Hippocampal formation (tissue), 2 donors: ENCODE data around the gene SLC19A2.
"Not testable (repeated sequence)": the region's sequence is repeated elsewhere in the genome, so short reads cannot be mapped to it uniquely, and the experiment has no call there.

Experiments
- DNase-seq, 2 donors: peaks; one replicate each; lab custom pipeline; 2025; lab: John Stamatoyannopoulos, UW

Gene SLC19A2

DNA sequence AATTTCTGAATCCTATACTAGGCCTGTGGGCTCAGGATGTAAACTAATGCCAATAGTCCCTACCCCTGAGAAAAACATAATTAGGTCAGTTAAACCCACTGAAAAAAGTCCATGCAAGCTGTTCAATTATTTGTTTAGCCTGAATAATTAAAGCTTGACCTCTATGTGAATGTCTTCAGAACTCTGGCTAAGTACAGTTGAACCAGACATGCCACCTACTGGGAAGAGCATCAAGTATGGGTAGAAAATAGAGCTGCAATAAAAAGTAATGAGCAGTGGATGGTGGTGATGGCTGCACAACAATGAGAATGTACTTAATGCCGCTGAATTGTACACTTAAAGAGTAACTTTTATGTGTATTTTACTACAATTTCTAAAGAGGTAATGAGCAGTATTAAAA lies 23.6 kb upstream of the SLC19A2 start:
- no peak for DNase-seq

DNA sequence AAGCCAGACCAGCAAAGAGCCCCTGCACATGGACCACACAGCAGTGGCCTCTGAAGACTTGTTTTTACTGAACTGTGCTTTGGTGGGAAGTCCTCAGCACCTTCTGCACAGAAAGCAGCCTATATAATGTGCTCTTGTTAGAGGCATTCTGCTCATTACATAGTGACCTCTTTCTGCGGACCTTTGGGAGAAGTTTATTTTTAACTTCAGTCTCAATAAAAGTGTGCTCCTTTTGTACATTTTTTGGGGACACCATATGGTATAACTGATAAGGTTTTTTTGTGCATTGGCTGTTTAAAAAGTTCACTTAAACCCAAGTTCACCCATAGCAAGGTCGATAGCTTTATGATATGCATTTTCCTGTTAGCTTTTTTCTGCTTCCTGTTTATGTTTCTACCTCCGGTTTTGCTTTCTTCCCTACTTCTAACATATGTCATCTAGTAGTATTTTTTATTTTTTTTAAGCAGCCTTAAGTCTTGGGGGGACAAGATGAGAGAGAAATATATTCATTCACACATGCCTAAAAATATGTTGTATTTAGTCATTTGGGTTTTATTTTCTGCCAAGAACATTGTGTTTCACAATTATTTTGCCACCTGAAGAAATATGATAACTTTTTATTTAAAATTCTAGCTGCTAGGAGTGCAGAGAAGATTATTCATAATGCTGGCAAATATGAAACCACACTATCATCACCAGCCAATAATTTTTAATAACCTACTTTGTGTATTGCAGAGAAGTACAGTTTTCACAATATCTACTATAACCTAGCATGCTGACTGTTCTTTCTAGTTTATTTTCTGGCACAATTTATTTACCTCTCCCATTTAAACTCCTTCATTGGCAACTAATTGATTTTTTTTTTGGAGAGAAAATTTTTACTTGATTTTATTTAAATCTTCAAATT lies 22.9 kb upstream of the SLC19A2 start:
- no peak for DNase-seq

DNA sequence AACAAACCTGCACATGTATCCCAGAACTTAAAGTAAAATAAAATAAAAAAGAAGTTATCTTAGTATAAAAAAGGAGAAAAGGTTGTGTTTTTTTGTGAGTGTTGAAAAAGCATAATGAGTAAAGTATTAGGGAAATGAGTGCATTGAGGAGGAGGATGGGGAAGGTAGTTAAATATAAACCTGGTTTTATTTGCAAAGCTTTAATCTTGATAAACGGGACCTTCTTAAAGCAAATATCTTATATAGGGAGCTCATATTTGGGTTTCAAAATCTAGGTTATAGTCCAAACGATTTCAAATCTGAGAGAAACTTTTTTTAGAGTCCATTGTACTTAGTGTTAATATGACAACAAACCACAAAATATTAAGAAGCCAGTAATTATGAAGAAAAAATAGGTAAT lies 21.7 kb upstream of the SLC19A2 start:
- DNase-seq, result no peak

DNA sequence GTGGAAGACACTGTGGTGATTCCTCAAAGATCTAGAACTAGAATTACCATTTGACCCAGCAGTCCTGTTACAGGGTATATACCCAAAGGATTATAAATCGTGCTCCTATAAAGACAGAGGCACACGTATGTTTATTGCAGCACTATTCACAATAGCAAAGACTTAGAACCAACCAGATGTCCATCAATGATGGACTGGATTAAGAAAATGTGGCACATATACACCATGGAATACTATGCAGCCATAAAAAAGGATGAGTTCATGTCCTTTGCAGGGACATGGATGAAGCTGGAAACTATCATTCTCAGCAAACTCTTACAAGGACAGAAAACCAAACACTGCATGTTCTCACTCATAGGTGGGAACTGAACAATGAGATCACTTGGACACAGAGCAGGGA lies 17.9 kb upstream of the SLC19A2 start:
- not testable (repeated sequence) for DNase-seq

DNA sequence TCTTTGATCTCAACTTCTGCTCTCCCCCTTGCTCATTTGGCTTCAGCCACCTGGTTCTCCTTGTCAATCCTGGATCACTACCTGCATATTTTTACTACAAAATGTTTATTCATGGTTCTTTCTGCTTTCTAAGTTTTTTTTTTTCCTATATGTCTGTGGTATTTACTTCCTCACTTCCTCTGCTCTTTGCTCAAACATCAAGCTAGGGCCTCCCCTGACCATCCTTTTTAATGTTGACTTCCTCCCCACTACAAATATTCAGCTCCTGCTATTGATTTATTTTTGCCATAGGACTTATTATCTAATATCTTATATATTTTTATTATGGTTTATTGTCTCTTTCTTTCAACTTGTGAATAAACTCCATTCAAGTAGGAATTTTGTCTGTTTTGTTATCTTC lies 14.1 kb upstream of the SLC19A2 start:
- no peak for DNase-seq

DNA sequence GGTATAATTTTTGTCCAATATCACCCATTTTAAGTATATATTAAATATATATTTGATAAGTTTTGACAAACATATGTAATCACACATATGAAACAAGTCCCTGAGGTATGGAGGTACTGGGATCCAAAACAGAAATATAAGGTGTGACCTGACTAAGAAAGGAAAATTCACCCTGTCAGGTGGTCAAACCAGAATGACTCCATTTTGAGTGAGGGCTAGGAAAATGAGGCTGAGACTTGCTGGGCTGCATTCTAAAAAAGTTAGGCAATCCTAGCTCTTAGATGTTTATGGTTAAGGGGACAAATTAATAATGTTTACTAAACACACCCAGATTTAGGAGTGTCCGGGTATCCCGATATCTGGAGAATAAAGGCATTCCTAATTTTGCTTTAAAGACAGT lies 11.6 kb upstream of the SLC19A2 start:
- no peak for DNase-seq

DNA sequence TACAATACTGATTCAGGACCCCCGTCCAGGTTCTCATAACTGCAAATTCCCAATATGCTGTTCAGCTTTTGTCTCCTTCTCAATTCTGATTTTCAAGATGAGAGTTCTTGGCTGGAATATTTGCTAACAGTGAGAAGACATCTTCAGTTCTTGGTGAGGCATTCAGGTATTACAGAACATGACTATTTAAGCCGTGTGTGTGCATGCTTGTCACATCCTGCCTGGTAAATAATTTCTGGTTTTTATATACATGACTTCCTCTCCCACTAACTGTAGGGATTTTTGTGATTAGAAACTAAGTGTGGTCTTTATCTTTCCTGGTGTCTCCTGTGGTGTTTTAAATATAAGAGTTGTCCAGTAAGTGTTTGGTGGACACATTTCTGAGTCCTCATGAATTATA lies 10.2 kb upstream of the SLC19A2 start:
- DNase-seq, result no peak

DNA sequence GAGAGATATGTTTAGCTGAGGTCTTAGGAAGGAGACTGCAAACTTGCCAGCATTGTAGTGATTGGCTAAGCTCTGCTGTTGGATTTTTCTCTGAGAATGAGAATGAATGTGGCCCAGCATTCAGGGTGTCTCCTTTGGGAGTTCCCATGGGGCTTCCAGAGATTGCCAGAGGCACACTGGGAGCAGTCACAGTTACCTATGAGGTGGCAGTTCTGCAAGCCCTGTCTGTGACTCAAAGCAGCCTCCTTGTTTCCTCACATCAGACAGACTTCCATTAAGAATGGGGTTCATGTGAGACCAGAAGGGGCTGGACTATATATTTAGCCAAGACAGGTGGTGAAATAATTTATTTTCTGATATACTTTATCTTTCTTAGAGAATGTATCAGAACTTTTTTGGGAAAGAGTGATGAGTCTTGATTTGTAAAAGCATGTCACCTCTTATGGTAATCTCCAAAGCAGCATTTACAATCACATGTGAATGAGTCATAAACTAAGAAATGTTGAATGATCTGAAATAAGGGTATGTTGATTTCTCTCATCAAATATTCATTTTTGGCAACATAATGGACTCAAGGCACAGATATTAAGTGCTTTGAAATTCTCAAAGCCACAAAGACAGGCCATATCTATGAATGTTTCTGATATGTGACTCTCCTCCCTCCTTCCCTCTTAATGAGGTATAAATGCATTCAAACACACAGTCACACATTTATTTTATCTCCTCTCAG lies 9.5 kb upstream of the SLC19A2 start:
- DNase-seq, result no peak

DNA sequence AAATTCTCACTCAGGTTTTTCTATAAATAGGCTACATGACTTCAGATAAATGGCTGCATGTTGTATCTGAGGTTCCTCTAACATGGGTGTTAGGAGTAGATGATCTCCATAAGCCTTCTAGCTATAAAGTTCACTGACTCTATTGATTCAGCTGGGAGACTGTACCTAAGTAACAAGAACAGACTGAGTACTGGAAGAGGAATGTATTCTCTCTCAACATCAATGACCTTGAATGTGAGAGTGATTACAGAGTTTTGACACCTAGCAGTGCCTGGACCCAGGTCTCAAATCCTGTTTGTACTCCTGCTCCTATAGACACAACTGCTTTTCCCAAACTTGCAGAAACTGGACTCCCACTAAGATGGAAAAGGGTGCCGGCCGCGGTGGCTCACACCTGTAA lies 8.6 kb upstream of the SLC19A2 start:
- no peak for DNase-seq

DNA sequence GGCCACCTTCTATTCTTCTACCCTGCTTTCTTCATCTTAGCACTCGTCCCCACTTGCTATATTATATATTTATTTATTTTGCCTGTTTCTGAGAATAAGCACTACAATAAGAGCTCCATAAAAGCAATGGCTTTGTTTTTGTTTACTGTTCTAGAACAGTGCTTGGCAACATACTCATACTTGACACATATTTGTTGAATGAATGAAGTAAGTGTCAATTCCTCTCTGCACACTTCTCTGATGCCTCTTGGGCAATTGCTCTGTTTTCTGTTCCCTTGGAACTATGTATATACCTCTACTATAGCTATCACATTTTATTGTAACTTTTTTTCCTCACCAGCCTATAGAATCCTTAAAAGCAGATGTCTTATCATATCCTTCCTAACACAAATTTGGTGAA lies 7.5 kb upstream of the SLC19A2 start:
- no peak for DNase-seq

DNA sequence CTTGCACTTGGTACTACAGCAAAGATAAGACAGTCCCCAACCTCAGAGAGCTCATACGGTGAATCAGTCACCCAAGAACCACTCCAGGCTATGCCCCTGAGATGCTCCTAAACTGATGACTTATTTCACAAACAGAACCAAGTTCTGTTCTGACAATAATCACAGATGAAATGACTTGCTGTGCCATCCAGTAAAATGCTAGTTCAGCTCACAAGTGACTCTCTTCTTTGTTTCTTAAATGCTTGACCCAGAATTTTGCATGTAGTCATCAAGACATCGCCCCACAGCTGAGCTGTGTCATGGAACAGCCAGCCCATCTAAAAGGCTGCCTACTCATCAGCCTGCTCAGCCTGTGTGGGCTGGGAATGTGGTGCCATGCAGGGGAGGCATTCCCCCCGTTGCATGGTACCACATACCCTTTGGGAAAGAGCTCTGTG lies 6.1 kb upstream of the SLC19A2 start:
- DNase-seq, result no peak

DNA sequence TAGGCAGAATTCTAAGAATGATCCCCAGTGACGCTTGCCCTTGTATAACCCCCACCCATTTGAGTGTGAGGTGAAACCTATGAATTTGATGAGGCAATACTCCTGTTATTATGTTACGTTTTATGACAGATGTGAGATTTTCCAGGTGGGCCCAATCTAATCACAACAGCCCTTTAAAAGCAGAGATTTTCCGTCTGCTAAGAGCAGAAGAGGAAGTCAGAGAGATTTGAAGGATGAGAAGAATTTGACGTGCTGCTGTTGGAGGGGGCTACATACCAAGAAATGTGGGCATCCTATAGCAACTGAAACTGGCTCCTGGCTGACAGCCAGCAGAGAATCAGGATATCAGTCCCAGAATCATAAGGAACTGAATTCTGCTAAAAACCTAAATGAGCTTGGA lies 2.4 kb upstream of the SLC19A2 start:
- no peak for DNase-seq

DNA sequence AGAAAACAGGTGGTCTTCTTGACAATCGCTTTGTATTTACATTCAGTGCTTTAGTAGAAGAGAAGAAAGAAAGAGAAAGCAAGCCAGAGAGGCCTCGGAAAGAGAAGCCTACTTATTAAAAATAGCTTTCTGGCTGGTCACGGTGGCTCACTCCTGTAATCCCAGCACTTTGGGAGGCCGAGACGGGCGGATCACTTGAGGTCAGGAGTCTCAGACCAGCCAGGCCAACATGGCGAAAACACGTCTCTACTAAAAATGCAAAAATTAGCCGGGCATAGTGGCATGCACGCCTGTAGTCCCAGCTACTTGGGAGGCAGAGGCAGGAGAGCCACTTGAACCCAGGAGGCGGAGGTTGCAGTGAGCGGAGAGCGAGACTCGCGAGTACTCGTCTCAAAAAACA lies 1.8 kb upstream of the SLC19A2 start:
- DNase-seq, result no peak

DNA sequence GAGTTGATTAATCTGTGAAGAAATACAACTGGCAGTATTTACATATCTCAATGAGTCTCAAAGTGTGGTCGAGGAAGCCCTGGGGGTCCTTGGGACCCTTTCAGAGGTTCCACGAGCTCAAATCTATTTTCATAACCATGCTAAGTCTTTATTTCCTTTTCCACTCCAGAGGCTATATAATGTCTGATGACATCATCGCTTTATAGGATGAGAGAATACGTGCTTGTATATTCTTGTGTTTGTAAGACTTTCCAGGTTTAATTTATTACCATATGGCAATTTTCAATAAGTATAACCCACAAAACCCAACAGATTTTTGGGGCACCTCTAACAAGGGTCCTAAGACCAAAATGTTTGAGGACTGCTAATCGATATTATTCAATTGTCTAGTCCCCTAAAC lies 1.4 kb upstream of the SLC19A2 start:
- DNase-seq, result no peak

DNA sequence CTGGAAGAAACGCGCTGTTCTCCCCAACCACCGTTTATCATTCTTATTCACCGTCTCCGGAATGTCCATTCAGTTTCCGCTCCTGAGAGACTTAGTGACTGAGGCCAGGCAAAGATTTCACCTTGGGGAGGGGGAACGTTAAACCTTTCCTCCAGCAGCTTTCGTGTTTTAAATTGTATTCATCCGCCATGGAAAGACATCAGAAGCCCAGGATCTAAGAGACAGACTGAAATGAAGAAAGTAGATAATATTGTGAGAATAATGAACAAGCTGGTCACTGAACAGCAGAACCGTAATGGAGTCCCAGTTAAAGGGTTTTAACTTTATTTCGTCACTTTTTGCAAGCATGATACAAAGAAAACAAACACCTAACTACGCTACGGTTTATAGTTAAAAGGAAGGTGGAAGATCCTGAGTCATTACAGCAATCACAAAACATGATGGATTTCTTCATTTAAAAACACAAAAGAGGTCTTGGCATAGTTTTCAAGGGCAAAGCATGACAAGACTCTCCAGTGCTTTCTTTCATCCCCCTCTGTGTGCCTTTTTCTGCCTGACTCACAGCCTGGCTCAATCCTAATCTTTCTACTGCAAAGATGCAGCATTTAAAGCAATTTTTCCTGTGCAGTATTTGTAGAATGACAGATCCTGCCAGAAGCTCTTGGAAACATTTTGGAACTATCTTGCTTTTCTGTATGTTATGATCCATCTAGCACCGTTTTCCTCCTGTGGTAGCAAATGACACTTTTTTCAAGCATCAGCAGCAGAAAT lies 722 bp upstream of the SLC19A2 start:
- DNase-seq, result peak in 1 of 2 donors; percentile 19

DNA sequence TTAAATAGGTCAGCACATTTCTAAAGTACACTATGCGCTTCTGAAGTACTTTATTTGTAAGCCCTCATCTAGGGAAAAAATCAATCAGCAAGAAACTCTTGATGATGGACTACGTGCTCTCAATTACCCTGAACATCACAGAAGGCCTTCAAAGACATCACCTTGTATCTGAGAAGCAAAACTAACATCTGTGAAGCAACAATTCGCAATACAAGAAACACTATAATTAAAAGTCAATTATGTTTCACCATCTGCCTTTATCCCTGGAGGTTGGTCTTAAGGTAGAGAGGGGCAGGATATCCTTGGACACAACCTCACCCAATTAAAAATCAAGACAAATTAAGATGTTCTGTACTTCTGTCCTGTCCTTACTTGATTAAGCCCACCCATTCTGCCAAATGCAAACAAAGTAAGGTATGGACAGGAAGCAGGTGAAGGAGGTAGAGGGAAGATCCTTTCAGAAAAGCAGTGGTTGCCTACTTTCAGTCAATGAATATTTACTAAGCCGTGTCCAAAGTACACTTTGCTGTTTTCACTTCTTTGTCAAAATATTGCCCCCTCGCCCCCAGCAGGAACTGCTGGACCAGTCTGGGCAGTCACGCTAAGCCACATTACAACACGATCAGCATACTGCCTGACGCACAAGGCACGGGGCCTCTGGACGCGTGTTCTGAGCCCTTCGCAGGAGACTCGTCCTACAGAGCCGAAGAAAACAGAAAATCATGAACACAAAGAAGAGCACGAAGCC lies 887 bp downstream of the SLC19A2 start:
- peak in 1 of 2 donors; percentile 69 for DNase-seq

DNA sequence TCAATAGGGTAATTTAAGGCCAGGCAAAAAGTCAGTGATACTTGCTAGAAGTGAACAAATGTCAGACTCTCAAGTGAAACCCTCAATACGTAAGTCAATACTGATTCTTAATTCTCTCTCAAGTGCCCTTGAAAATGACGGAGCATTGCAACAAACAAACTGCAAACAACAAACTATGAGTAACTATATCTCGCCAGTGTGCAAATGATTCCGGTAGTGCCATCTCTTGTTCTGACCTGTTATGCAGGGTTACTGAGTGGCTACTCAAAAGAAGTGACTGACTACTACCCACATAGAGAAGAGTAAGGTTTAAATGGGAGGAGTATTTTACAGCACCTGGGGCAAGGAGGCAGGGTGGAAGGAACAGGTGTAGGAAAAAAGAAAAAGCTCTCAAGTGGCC lies 1.6 kb downstream of the SLC19A2 start:
- no peak for DNase-seq

DNA sequence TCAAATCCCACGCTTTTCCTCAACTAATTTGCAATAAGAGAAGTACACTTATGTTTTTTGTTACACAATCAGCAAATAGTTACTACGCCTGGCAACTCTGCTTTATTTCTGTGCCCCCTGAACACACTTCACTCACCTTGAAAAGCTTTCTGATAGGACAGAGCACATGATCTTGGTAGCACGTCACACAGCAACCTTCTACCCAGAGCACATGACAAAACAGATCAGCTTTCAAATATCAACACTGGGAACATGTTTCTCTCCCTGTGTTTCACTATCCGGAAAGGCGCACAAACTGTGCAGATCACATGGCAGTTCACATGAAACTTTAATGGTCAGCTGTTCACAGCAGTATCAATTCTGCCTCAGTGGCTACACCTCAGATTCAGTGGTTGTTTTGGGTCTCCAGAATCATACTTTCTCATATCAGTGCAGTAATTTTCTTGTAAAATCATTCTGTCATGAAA lies 2.2 kb downstream of the SLC19A2 start:
- DNase-seq, result no peak

DNA sequence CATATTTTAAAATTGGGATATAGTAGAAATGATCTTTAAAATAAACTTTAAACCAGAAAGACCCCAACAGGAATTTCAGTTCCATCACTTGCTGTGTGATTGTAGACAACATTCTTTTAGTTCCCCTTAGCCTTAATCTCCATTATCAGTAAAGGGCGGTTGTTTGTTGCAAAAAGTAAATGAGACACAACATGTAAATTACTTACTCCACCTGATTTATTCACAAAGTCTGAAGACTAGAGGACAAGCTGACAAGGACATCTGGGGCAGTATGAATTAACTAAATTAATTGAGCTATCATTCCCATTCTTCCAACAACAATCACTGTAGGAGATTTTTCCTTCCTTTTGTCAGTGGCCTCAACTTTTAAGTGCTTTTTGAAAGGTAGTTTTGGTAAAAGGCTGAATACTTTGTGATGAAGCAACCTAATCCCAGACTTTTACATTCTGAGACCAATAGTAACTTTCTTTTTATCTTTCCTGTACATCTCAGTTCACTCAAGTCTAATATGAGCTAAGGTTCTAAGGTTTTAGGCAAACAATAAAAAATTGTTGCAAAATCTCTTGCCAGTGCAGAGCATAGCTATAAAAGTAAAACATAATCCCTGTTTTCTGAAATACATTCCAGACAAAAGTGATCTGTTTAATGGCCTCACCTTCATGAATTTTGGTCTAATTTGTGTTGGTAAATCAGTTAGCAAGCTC lies 6.2 kb downstream of the SLC19A2 start:
- DNase-seq, result no peak

DNA sequence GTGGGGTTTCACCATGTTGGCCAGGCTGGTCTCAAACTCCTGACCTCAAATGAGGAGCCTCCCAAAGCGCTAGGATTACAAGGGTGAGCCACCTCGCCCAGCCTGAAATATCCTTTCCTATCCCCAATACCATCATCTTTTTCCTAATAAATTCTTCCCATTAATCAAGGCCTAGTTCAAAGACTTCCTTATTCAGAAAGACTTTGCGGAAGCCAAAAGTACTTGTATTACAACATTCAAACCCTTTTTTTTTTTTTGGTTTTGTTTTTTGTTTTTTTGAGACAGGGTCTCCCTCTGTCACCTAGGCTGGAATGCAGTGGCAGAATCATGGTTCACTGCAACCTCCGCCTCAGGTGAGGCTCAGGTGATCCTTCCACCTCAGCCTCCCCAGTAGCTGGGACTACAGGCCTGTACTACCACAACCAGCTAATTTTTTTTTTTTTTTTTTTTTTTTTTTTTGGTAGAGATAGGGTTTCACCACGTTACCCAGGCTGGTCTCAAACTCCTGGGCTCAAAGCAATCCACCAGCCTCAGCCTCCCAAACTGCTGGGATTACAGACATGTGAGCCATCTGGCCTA lies 7.6 kb downstream of the SLC19A2 start:
- no peak for DNase-seq
